Activated CD4-positive, alpha-beta T cell treated with anti-CD3 and anti-CD28 coated beads, Interleukin-2, amount 50 U/mL, for 48 hours (primary cell): ENCODE measurements around the gene CNTN2.

Source experiments
- DNase-seq, 2 experiments: peaks; one replicate each; pipeline ENCODE4 v3.0.0-alpha.2; 2020

The CNTN2 gene, protein sequence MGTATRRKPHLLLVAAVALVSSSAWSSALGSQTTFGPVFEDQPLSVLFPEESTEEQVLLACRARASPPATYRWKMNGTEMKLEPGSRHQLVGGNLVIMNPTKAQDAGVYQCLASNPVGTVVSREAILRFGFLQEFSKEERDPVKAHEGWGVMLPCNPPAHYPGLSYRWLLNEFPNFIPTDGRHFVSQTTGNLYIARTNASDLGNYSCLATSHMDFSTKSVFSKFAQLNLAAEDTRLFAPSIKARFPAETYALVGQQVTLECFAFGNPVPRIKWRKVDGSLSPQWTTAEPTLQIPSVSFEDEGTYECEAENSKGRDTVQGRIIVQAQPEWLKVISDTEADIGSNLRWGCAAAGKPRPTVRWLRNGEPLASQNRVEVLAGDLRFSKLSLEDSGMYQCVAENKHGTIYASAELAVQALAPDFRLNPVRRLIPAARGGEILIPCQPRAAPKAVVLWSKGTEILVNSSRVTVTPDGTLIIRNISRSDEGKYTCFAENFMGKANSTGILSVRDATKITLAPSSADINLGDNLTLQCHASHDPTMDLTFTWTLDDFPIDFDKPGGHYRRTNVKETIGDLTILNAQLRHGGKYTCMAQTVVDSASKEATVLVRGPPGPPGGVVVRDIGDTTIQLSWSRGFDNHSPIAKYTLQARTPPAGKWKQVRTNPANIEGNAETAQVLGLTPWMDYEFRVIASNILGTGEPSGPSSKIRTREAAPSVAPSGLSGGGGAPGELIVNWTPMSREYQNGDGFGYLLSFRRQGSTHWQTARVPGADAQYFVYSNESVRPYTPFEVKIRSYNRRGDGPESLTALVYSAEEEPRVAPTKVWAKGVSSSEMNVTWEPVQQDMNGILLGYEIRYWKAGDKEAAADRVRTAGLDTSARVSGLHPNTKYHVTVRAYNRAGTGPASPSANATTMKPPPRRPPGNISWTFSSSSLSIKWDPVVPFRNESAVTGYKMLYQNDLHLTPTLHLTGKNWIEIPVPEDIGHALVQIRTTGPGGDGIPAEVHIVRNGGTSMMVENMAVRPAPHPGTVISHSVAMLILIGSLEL

GRCh38 chr1:205042911-205043806 is at the start of gene CNTN2:
TSS of gene CNTN2 (plus strand) at chr1:205043212. CDS start at chr1:205053186, 9,974 bp downstream.
- DNase-seq = no peak

DNA sequence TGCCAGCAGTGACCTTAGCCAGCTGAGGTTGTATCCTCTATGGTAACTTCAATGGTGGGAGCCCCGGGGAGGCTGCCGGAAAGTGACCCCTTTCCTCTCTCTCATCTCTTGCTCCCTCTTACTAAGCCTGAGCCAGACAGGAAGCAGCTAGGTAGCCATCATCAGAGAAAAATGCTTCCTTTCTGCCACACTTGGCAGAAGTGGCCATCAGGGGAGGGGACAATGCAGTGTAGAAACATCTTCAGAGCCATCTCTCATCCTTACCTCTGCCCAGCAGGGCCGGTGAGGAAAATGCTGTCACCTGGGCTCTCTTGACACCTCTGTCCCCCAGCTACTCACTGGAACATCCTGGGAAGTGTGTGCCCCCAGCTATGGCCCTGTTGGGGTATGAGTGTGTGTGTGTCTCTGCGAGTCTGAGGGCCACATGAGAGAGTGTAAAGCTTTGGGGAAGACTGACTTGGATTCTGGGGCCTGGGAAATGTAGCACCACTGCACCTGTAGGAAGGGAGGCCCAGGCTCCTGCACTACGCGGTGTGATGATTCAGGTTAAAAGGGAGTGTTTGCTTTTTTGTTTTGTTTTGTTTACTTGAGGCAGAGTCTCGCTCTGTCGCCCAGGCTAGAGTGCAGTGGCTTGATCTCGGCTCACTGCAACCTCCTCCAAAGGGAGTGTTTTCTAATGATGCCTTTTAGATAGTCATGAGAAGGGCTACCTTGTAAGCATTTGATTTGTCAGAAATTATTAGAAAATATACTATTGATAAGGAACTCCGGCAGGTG is 48.7 kb upstream of the CNTN2 start:
- DNase-seq = no peak

DNA sequence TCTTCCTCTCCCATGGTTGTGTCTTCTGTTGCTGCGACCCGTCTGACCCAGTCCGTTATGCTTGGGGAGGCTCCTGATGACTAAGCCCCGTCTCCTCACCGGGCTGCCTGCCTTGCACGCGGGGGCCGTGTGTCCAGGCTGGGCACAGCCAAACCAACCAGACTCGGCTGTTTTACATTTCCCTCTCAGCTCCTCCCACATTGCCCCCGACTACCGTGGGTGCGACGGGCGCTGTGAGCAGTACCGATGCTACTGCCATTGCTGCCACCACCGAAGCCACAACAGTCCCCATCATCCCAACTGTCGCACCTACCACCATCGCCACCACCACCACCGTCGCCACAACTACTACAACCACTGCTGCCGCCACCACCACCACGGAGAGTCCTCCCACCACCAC is 46.0 kb upstream of the CNTN2 start:
- DNase-seq = no peak

- no peak for DNase-seq
Observed at GRCh38 chr1:204997591-204998355, 45.2 kb upstream of the CNTN2 start.

GRCh38 chr1:205001162-205001561 is 41.9 kb upstream of the CNTN2 start:
- DNase-seq = no peak

- no peak for DNase-seq
Observed at GRCh38 chr1:205002705-205003104, 40.3 kb upstream of the CNTN2 start.

DNA sequence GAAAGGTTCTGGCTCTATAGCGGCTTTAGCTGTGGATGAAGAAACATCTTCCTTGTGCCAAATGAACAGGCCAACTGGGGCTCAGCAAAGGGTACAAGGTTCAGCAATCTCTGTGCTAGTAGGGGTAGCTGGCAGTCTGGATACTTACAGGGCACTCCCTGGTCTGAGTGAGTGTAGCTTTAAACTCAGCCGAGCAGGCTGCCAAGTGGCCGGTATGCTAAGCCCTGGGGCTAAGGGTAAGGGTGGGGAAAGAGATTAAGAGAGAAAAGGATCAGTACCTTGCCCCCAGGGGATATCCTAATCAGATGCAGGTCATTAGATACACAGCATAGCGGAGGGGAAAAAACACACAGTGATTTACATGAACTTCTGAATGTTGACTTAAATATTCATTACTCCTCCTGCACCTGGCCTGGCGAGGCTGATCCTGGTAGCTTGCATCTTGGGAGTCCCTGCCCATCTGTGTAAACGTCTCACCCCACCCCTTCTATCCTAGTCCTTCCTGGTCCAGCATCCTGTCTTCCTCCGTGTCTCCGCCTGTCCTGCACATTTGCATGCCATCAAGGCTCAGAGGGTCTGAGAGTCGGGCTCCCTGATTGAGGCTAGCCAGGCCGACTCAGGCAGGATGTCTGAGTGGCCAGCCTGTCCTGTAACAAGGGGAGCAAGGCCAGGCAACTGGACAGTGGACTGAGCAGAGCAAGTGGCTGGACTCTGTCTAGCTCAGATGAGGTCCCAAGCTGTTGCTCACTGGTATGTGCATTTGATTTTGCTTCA is 39.5 kb upstream of the CNTN2 start:
- no peak for DNase-seq

DNA sequence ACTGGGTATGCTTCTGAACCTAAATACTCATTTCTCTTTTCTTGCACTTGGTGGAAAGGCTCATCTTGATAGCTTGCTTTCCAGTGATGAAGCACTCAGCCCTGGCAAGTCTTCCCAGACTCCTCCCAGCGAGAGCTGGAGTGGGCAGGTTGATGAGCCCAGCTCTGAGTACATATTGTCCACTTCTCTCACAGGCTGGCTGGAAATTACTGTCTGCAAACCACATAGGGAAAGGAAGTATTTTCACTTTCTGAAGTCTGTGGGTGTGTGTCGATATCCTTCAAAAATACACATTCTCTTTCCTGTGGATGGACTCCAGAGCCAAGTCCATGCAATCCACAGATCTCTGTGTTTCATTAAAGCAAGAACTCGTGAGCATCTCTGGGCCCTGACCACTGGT is 38.7 kb upstream of the CNTN2 start:
- no peak for DNase-seq

DNA sequence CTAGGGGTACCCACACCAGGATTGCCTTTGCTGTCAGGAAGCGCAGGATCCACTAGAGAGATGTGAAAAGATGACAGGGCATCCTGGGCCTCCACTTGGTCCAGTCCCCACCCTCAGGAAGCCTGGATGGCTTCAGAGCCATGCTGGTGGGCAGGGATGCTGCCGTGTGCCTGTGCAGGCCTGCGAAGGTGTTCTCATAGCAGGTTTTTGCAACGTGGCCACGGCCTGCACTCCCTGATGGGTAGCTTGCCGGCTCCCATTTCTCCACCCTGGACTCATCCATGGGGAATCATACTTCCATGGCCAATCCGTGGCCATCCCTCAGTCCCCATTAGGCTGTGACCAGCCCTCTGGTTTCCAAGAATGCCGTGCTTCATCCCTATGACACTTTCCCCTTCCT is 34.1 kb upstream of the CNTN2 start:
- no peak for DNase-seq

DNA sequence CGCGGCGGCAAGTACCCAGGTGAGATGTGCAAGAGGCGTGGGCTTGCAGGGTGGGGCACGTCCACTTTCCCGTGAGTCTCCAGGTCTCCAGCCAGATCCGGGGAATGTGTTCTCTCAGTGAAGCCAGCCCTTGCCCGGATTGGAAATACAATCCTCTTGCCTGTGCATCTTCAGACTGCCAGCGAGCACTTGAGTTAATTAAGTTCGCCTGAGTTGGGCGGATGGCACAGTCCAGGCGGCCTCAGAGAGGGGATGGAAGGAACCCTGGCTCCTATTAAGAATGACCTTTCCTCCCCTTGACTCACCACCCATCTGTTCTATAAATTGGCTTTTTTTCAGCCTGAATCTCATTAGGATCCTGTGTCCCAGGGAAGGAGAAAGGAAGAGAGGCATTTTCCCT is 33.3 kb upstream of the CNTN2 start:
- DNase-seq = no peak

- no peak for DNase-seq
Observed at GRCh38 chr1:205012391-205013140, 30.4 kb upstream of the CNTN2 start.

DNA sequence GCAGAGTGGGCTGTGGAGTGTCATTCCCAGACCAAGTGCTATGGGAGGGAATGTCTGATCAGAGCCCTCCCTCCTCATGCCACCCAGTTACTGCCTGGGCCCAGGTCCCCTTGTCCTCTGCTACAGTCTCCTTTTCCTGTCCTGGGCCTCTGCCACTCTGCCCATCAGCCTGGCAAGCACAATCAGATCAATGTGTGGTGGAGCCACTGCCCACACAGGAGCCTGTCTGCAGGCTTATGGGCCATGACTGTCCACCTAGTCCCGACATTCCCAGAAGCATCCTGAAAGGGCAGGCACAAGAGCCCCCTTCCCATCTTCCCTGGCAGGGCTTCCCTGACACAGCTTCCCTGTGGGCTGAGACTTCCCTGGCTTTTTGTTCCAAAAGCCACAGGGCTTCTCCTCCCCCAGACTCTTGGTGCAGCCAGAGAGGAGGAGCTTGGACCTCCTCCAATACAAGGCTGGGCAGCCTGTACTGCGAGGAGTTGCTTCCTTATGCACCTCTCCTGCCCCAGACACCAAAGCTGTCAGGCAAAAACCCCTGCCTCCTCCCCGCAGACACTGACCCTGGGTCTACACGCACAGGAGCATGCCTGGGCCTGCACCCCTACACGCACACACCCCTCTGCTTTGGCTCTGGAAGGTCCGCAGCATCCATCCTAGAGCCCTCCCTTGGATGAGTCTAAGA is 29.2 kb upstream of the CNTN2 start:
- no peak for DNase-seq

GRCh38 chr1:205014783-205015182 is 28.2 kb upstream of the CNTN2 start:
- DNase-seq = no peak

- DNase-seq = no peak
Observed at GRCh38 chr1:205015241-205015640, 27.8 kb upstream of the CNTN2 start.

- DNase-seq = no peak
Observed at GRCh38 chr1:205016075-205016474, 26.9 kb upstream of the CNTN2 start.

GRCh38 chr1:205016584-205016983 is 26.4 kb upstream of the CNTN2 start:
- DNase-seq = no peak

- DNase-seq = no peak
Observed at GRCh38 chr1:205017001-205017400, 26.0 kb upstream of the CNTN2 start.

DNA sequence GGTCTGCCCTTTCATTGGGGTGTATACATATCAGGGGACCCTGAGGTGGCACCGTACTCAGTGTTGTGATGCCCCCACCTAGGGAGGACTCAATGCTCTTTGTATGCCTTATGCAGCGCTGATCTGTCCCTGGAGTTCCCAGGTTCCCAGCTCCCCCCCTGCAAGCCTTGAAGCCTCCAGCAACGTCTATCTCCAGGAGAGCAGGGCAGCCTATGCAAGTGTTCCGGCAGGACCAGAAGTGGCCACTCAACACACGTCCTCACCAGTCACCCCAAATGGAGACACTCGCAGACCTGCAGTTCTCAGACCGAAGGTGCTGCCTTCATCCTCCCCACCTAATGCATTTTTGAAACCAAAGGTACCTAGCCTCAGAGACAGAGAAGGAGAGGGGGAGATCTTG is 25.2 kb upstream of the CNTN2 start:
- DNase-seq = no peak

GRCh38 chr1:205018381-205018780 is 24.6 kb upstream of the CNTN2 start:
- DNase-seq = no peak
